GM23338 (cell line): ENCODE measurements around the gene WWC1. TPM values are rescaled to one million over a fixed set of nuclear protein-coding genes. Genes with fewer than 3 reads are reported as not detected.

Experiments used
- CREB1 ChIP-seq: fragments of 250-450 bp; sonication (Bioruptor Pico); IDR thresholded peaks from 2 replicates; pipeline ENCODE4 v1.5.0; 2020; ENCODE audit warnings: low read depth, mild to moderate bottlenecking, moderate library complexity
- EZH2 ChIP-seq: fragments of 200-600 bp; sonication (generic); IDR thresholded peaks from one replicate; pipeline ENCODE4 v1.8.0; 2017; ENCODE audit warnings: antibody characterized with exemption, mild to moderate bottlenecking, low read depth; ENCODE audit not compliant: unreplicated experiment
- POLR2AphosphoS5 ChIP-seq: IDR thresholded peaks from 2 replicates; pipeline ENCODE4 v1.6.1; 2016; ENCODE audit warnings: antibody characterized with exemption, low read depth
- polyA plus RNA-seq: library from polyadenylated mRNA; unstranded; fragments of >200 nt; fragmentation: Nextera tagmentation; extraction: Ambion mirVana; gene quantifications from 2 replicates; pipeline ENCODE4 v1.2.1, GENCODE V29; 2016
- total RNA-seq: library from RNA; depleted of rRNA; stranded (reverse); fragments of >200 nt; shearing (Covaris generic); gene quantifications from 2 replicates; pipeline ENCODE4 v1.2.3, GENCODE V29; 2014
- TF ChIP-seq, protein P1 (sequence below): fragments of 250-450 bp; sonication (Bioruptor Pico); IDR thresholded peaks from 2 replicates; pipeline ENCODE4 v1.5.0; 2020; ENCODE audit warnings: mild to moderate bottlenecking, moderate library complexity
- TF ChIP-seq, protein P2 (sequence below): IDR thresholded peaks from one replicate; pipeline ENCODE4 v1.6.1; 2018; ENCODE audit warnings: antibody characterized with exemption; ENCODE audit not compliant: unreplicated experiment
- TF ChIP-seq, protein P3 (sequence below): IDR thresholded peaks from 2 replicates; pipeline ENCODE4 v1.6.1; 2016; ENCODE audit warnings: antibody characterized with exemption

Gene WWC1
- total and polyA plus RNA-seq, 2 experiments from 2014 or later: 25.4 to 27.8 TPM

DNA sequence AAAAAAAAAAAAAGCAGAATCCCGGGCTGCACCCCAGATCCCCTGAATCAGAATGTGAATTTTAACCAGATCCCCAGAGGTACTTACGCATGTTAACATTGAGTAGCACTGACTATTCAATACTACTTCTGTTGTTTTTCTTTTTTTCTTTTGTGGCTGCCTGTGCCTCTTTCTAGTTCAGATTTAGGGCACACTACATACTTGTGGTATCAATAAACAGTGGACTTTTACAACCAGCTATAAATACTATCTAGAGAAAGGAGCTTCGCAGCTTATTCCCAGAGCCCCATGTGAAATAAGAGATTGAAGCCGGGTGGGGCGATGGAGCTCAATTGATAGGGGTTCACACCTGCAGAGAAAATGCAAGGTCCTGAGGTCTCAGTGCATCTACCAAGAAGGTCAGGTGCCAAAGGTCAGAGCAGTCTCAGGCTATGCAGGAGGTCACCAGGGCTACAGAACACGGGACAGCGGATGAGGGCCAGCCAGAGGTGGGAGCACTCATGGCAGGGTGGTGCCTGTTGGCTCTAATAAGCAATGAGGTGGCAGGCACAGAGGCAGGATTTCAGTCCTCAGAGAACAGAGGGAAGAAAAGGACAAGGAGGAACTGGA lies 22.3 kb downstream of the WWC1 start (continued):
- TF ChIP-seq, protein P1, sequence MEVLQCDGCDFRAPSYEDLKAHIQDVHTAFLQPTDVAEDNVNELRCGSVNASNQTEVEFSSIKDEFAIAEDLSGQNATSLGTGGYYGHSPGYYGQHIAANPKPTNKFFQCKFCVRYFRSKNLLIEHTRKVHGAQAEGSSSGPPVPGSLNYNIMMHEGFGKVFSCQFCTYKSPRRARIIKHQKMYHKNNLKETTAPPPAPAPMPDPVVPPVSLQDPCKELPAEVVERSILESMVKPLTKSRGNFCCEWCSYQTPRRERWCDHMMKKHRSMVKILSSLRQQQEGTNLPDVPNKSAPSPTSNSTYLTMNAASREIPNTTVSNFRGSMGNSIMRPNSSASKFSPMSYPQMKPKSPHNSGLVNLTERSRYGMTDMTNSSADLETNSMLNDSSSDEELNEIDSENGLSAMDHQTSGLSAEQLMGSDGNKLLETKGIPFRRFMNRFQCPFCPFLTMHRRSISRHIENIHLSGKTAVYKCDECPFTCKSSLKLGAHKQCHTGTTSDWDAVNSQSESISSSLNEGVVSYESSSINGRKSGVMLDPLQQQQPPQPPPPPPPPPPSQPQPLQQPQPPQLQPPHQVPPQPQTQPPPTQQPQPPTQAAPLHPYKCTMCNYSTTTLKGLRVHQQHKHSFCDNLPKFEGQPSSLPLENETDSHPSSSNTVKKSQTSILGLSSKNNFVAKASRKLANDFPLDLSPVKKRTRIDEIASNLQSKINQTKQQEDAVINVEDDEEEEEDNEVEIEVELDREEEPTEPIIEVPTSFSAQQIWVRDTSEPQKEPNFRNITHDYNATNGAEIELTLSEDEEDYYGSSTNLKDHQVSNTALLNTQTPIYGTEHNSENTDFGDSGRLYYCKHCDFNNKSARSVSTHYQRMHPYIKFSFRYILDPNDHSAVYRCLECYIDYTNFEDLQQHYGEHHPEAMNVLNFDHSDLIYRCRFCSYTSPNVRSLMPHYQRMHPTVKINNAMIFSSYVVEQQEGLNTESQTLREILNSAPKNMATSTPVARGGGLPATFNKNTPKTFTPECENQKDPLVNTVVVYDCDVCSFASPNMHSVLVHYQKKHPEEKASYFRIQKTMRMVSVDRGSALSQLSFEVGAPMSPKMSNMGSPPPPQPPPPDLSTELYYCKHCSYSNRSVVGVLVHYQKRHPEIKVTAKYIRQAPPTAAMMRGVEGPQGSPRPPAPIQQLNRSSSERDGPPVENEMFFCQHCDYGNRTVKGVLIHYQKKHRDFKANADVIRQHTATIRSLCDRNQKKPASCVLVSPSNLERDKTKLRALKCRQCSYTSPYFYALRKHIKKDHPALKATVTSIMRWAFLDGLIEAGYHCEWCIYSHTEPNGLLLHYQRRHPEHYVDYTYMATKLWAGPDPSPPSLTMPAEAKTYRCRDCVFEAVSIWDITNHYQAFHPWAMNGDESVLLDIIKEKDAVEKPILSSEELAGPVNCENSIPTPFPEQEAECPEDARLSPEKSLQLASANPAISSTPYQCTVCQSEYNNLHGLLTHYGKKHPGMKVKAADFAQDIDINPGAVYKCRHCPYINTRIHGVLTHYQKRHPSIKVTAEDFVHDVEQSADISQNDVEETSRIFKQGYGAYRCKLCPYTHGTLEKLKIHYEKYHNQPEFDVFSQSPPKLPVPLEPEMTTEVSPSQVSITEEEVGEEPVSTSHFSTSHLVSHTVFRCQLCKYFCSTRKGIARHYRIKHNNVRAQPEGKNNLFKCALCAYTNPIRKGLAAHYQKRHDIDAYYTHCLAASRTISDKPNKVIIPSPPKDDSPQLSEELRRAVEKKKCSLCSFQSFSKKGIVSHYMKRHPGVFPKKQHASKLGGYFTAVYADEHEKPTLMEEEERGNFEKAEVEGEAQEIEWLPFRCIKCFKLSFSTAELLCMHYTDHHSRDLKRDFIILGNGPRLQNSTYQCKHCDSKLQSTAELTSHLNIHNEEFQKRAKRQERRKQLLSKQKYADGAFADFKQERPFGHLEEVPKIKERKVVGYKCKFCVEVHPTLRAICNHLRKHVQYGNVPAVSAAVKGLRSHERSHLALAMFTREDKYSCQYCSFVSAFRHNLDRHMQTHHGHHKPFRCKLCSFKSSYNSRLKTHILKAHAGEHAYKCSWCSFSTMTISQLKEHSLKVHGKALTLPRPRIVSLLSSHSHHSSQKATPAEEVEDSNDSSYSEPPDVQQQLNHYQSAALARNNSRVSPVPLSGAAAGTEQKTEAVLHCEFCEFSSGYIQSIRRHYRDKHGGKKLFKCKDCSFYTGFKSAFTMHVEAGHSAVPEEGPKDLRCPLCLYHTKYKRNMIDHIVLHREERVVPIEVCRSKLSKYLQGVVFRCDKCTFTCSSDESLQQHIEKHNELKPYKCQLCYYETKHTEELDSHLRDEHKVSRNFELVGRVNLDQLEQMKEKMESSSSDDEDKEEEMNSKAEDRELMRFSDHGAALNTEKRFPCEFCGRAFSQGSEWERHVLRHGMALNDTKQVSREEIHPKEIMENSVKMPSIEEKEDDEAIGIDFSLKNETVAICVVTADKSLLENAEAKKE (CRISPR knock-in tag): no peak
- TF ChIP-seq EZH2 (no peak), POLR2AphosphoS5 (no peak), CREB1 (CRISPR knock-in tag) (no peak)
- TF ChIP-seq, protein P2, sequence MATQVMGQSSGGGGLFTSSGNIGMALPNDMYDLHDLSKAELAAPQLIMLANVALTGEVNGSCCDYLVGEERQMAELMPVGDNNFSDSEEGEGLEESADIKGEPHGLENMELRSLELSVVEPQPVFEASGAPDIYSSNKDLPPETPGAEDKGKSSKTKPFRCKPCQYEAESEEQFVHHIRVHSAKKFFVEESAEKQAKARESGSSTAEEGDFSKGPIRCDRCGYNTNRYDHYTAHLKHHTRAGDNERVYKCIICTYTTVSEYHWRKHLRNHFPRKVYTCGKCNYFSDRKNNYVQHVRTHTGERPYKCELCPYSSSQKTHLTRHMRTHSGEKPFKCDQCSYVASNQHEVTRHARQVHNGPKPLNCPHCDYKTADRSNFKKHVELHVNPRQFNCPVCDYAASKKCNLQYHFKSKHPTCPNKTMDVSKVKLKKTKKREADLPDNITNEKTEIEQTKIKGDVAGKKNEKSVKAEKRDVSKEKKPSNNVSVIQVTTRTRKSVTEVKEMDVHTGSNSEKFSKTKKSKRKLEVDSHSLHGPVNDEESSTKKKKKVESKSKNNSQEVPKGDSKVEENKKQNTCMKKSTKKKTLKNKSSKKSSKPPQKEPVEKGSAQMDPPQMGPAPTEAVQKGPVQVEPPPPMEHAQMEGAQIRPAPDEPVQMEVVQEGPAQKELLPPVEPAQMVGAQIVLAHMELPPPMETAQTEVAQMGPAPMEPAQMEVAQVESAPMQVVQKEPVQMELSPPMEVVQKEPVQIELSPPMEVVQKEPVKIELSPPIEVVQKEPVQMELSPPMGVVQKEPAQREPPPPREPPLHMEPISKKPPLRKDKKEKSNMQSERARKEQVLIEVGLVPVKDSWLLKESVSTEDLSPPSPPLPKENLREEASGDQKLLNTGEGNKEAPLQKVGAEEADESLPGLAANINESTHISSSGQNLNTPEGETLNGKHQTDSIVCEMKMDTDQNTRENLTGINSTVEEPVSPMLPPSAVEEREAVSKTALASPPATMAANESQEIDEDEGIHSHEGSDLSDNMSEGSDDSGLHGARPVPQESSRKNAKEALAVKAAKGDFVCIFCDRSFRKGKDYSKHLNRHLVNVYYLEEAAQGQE: no peak
- TF ChIP-seq, protein P3, sequence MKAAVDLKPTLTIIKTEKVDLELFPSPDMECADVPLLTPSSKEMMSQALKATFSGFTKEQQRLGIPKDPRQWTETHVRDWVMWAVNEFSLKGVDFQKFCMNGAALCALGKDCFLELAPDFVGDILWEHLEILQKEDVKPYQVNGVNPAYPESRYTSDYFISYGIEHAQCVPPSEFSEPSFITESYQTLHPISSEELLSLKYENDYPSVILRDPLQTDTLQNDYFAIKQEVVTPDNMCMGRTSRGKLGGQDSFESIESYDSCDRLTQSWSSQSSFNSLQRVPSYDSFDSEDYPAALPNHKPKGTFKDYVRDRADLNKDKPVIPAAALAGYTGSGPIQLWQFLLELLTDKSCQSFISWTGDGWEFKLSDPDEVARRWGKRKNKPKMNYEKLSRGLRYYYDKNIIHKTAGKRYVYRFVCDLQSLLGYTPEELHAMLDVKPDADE: no peak
